Mesendoderm (in vitro differentiated cells): ENCODE results near the gene SPACA7.

Source experiments
- DNase-seq: peaks from one replicate; pipeline ENCODE4 v3.0.0; 2013
- H2AK5ac ChIP-seq: 2 replicates; pipeline ENCODE4 v1.6.1; 2013; ENCODE audit warnings: low read length, inconsistent platforms
- H2BK120ac ChIP-seq: 2 replicates; pipeline ENCODE4 v1.6.1; 2013; ENCODE audit warnings: low read depth, mild to moderate bottlenecking, low read length, moderate library complexity, mixed read lengths
- H2BK15ac ChIP-seq: replicated peaks from 2 replicates; pipeline ENCODE4 v1.6.1; 2013; ENCODE audit warnings: low read depth, mild to moderate bottlenecking, moderate library complexity
- H2BK5ac ChIP-seq: 2 replicates; pipeline ENCODE4 v1.6.1; 2013; ENCODE audit warnings: low read length, inconsistent platforms
- H3K18ac ChIP-seq: 2 replicates; pipeline ENCODE4 v1.6.1; 2013; ENCODE audit warnings: mild to moderate bottlenecking, low read length, mixed read lengths
- H3K23ac ChIP-seq: one replicate; pipeline ENCODE4 v1.6.1; 2013; ENCODE audit warnings: low read length
- H3K27ac ChIP-seq: 2 replicates; pipeline ENCODE4 v1.5.1; 2013; ENCODE audit warnings: low read depth, mild to moderate bottlenecking, inconsistent platforms, low read length, moderate library complexity
- H3K27me3 ChIP-seq: 2 replicates; pipeline ENCODE4 v1.6.1; 2013; ENCODE audit warnings: low read length, control low read depth, mild to moderate bottlenecking, inconsistent platforms; ENCODE audit not compliant: insufficient read depth, poor library complexity
- H3K36me3 ChIP-seq: 2 replicates; pipeline ENCODE4 v1.6.1; 2013; ENCODE audit warnings: low read length, inconsistent platforms; ENCODE audit not compliant: control insufficient read depth, insufficient read depth
- H3K4ac ChIP-seq: one replicate; pipeline ENCODE4 v1.6.1; 2013; ENCODE audit warnings: low read depth, mild to moderate bottlenecking, low read length, moderate library complexity
- H3K4me1 ChIP-seq: 2 replicates; pipeline ENCODE4 v1.6.1; 2013; ENCODE audit warnings: low read depth, low read length, inconsistent platforms; ENCODE audit not compliant: control insufficient read depth
- H3K4me2 ChIP-seq: 2 replicates; pipeline ENCODE4 v1.6.1; 2013; ENCODE audit warnings: low read length
- H3K4me3 ChIP-seq: 2 replicates; pipeline ENCODE4 v1.5.1; 2013; ENCODE audit warnings: mild to moderate bottlenecking, low read length
- H3K56ac ChIP-seq: one replicate; pipeline ENCODE4 v1.6.1; 2013; ENCODE audit warnings: low read length
- H3K79me1 ChIP-seq: 2 replicates; pipeline ENCODE4 v1.6.1; 2013; ENCODE audit warnings: low read length, inconsistent platforms
- H3K79me2 ChIP-seq: 2 replicates; pipeline ENCODE4 v1.6.1; 2013; ENCODE audit warnings: mild to moderate bottlenecking, low read length; ENCODE audit not compliant: control insufficient read depth, insufficient read depth
- H3K9ac ChIP-seq: 2 replicates; pipeline ENCODE4 v1.6.1; 2013; ENCODE audit warnings: low read length, inconsistent platforms
- H4K5ac ChIP-seq: one replicate; pipeline ENCODE4 v1.6.1; 2013; ENCODE audit warnings: low read length
- H4K8ac ChIP-seq: one replicate; pipeline ENCODE4 v1.6.1; 2013; ENCODE audit warnings: low read depth, mild to moderate bottlenecking, control low read depth, low read length, moderate library complexity
- WGBS: extraction: QIAGEN DNeasy Blood & Tissue Kit; methylation state at CpG from one replicate; pipeline ENCODE4 v1.1.7; 2013; ENCODE audit warnings: low lambda C conversion rate, missing lambda C conversion rate; ENCODE audit not compliant: insufficient coverage; ENCODE audit errors: extremely low coverage; 5-methylcytosine and 5-hydroxymethylcytosine counted together

The SPACA7 gene

DNA sequence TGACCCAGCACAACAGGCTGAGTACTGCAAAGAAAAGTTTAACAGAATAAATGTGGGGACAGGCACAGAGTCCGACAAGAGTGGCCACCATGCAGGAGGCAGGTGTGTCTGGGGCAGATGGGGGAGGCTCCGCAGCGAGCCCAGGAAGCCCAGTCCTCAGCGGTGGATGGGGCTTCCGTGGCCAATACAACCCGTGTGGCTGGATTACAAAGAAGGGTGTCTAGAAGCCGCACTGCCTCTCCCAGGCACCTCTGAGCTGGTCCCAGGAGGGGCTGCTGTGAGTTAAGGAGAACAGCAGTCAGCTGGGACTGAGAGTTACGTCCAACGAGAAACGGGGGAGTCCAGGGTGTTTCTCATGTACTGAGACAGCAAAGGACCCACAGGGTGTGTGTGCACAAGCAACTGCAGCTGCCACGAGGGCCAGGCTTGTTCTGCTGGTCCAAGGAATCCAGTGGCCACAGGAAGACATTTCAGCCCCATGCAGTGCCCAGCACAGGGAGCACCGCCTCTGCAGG is 70.2 kb downstream of the SPACA7 start:
- H3K27me3 ChIP-seq, result no peaks in the 10 kb centered on the region
- H3K56ac ChIP-seq, result no peak overlapping the region
- no peak overlapping the region for H4K8ac ChIP-seq
- H3K36me3 ChIP-seq, result no peaks in the 10 kb centered on the region
- no peak overlapping the region for H2BK120ac ChIP-seq
- H3K4ac ChIP-seq, result no peak overlapping the region
- DNase-seq, result no peak
- no peak overlapping the region for H4K5ac ChIP-seq
- H3K4me3 ChIP-seq, result no peak overlapping the region
- no peaks in the 10 kb centered on the region for H3K4me1 ChIP-seq
- no peak overlapping the region for H3K4me2 ChIP-seq
- H3K79me1 ChIP-seq, result no peaks in the 10 kb centered on the region
- H2BK5ac ChIP-seq, result no peak overlapping the region
- WGBS, result no CpG with 5 or more reads among the region's 12 CpGs
- no peaks in the 10 kb centered on the region for H3K79me2 ChIP-seq
- no peak overlapping the region for H3K27ac ChIP-seq
- H2BK15ac ChIP-seq, result no peak overlapping the region
- no peak overlapping the region for H3K9ac ChIP-seq
- no peak overlapping the region for H3K18ac ChIP-seq
- no peak overlapping the region for H3K23ac ChIP-seq
- no peak overlapping the region for H2AK5ac ChIP-seq

GRCh38 chr13:112446867-112447266 is 70.7 kb downstream of the SPACA7 start:
- Histone ChIP-seq H3K56ac (no peak overlapping the region), H2BK120ac (no peak overlapping the region), H3K79me1 (no peaks in the 10 kb centered on the region), H2BK15ac (no peak overlapping the region), H3K4me2 (no peak overlapping the region), H3K4me3 (no peak overlapping the region), H3K23ac (no peak overlapping the region), H3K9ac (no peak overlapping the region), H2BK5ac (no peak overlapping the region), H3K79me2 (no peaks in the 10 kb centered on the region), H3K18ac (no peak overlapping the region), H3K4ac (no peak overlapping the region), H3K36me3 (no peaks in the 10 kb centered on the region), H3K4me1 (no peaks in the 10 kb centered on the region), H2AK5ac (no peak overlapping the region), H3K27me3 (no peaks in the 10 kb centered on the region), H3K27ac (no peak overlapping the region), H4K8ac (no peak overlapping the region), H4K5ac (no peak overlapping the region)
- no peak for DNase-seq
- no CpG with 5 or more reads among the region's 14 CpGs for WGBS

- Histone ChIP-seq H3K56ac (no peak overlapping the region), H2BK15ac (no peak overlapping the region), H3K23ac (no peak overlapping the region), H2BK5ac (no peak overlapping the region), H4K8ac (no peak overlapping the region), H4K5ac (no peak overlapping the region), H3K4me2 (no peak overlapping the region), H3K79me1 (no peaks in the 10 kb centered on the region), H3K79me2 (no peaks in the 10 kb centered on the region), H3K36me3 (no peaks in the 10 kb centered on the region), H2AK5ac (no peak overlapping the region), H3K4ac (no peak overlapping the region), H3K4me3 (no peak overlapping the region), H3K27ac (no peak overlapping the region), H3K27me3 (no peaks in the 10 kb centered on the region), H3K18ac (no peak overlapping the region), H3K9ac (no peak overlapping the region), H3K4me1 (no peaks in the 10 kb centered on the region), H2BK120ac (no peak overlapping the region)
- WGBS, result no CpG with 5 or more reads among the region's 2 CpGs
- DNase-seq, result no peak
These were observed 71.2 kb downstream of the SPACA7 start for GRCh38 chr13:112447306-112447705.

DNA sequence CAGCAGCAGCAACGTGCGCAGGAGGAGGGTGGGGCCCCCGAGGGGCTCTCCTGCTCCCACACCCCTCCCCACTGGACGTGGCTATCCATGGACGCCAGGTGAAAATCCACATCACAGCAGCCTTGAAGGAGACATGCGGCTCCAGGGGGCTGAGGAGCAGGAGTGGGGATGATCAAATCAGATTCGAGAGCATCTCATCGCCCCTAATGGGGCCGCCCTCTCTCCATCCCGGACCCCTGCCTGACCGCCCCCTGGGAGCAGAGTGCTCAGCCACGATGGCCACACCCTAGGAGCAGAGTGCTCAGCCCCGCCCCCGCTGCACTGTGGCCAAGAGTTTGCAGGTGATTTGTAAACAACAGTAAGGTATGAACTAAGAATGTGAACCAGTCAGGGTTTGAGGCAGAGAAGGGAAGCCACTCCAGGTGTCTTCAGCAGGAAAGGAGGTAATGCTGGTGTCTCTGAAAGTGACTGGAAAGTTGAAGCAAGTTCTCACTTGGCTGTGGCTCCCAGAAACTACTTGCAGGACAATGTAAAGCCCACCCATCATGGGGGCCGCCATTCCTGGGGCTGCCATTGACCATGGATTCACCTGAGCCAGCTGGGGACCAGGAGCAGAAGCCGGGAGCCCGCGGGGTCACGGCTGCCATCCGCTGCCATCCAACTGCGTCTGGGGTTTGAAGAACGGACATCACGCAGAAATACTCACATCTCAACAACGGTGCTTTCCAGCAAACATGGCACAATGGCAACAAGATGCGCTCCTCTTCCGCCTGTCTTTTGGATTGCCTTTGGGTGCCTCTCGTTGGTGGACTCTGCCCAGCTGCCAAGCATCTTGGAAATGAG is 71.8 kb downstream of the SPACA7 start:
- H3K4me1 ChIP-seq, result no peaks in the 10 kb centered on the region
- no peak overlapping the region for H3K4ac ChIP-seq
- no CpG with 5 or more reads among the region's 27 CpGs for WGBS
- H3K79me2 ChIP-seq, result no peaks in the 10 kb centered on the region
- no peak overlapping the region for H3K9ac ChIP-seq
- H3K4me3 ChIP-seq, result no peak overlapping the region
- no peaks in the 10 kb centered on the region for H3K27me3 ChIP-seq
- H2BK120ac ChIP-seq, result no peak overlapping the region
- no peak overlapping the region for H3K4me2 ChIP-seq
- no peak overlapping the region for H3K56ac ChIP-seq
- H2BK15ac ChIP-seq, result no peak overlapping the region
- H2BK5ac ChIP-seq, result no peak overlapping the region
- no peak overlapping the region for H3K23ac ChIP-seq
- no peak overlapping the region for H4K5ac ChIP-seq
- no peak for DNase-seq
- no peak overlapping the region for H2AK5ac ChIP-seq
- H4K8ac ChIP-seq, result no peak overlapping the region
- no peak overlapping the region for H3K27ac ChIP-seq
- H3K79me1 ChIP-seq, result no peaks in the 10 kb centered on the region
- H3K36me3 ChIP-seq, result no peaks in the 10 kb centered on the region
- no peak overlapping the region for H3K18ac ChIP-seq

GRCh38 chr13:112448621-112449544 is 72.7 kb downstream of the SPACA7 start:
- no peak overlapping the region for H3K27ac ChIP-seq
- H3K4me1 ChIP-seq, result no peaks in the 10 kb centered on the region
- no peak overlapping the region for H3K23ac ChIP-seq
- no peak overlapping the region for H3K4me2 ChIP-seq
- no peak for DNase-seq
- H2BK15ac ChIP-seq, result no peak overlapping the region
- H2BK120ac ChIP-seq, result no peak overlapping the region
- H3K56ac ChIP-seq, result no peak overlapping the region
- WGBS, result no CpG with 5 or more reads among the region's 20 CpGs
- no peaks in the 10 kb centered on the region for H3K79me1 ChIP-seq
- no peaks in the 10 kb centered on the region for H3K79me2 ChIP-seq
- no peak overlapping the region for H3K9ac ChIP-seq
- H3K18ac ChIP-seq, result no peak overlapping the region
- H4K8ac ChIP-seq, result no peak overlapping the region
- no peak overlapping the region for H2AK5ac ChIP-seq
- no peak overlapping the region for H4K5ac ChIP-seq
- H3K27me3 ChIP-seq, result no peaks in the 10 kb centered on the region
- no peak overlapping the region for H2BK5ac ChIP-seq
- H3K4me3 ChIP-seq, result no peak overlapping the region
- no peaks in the 10 kb centered on the region for H3K36me3 ChIP-seq
- H3K4ac ChIP-seq, result no peak overlapping the region
